ENCODE results near the gene DISP1.

The DISP1 gene, protein sequence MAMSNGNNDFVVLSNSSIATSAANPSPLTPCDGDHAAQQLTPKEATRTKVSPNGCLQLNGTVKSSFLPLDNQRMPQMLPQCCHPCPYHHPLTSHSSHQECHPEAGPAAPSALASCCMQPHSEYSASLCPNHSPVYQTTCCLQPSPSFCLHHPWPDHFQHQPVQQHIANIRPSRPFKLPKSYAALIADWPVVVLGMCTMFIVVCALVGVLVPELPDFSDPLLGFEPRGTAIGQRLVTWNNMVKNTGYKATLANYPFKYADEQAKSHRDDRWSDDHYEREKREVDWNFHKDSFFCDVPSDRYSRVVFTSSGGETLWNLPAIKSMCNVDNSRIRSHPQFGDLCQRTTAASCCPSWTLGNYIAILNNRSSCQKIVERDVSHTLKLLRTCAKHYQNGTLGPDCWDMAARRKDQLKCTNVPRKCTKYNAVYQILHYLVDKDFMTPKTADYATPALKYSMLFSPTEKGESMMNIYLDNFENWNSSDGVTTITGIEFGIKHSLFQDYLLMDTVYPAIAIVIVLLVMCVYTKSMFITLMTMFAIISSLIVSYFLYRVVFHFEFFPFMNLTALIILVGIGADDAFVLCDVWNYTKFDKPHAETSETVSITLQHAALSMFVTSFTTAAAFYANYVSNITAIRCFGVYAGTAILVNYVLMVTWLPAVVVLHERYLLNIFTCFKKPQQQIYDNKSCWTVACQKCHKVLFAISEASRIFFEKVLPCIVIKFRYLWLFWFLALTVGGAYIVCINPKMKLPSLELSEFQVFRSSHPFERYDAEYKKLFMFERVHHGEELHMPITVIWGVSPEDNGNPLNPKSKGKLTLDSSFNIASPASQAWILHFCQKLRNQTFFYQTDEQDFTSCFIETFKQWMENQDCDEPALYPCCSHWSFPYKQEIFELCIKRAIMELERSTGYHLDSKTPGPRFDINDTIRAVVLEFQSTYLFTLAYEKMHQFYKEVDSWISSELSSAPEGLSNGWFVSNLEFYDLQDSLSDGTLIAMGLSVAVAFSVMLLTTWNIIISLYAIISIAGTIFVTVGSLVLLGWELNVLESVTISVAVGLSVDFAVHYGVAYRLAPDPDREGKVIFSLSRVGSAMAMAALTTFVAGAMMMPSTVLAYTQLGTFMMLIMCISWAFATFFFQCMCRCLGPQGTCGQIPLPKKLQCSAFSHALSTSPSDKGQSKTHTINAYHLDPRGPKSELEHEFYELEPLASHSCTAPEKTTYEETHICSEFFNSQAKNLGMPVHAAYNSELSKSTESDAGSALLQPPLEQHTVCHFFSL (N-terminal part only)

DNA sequence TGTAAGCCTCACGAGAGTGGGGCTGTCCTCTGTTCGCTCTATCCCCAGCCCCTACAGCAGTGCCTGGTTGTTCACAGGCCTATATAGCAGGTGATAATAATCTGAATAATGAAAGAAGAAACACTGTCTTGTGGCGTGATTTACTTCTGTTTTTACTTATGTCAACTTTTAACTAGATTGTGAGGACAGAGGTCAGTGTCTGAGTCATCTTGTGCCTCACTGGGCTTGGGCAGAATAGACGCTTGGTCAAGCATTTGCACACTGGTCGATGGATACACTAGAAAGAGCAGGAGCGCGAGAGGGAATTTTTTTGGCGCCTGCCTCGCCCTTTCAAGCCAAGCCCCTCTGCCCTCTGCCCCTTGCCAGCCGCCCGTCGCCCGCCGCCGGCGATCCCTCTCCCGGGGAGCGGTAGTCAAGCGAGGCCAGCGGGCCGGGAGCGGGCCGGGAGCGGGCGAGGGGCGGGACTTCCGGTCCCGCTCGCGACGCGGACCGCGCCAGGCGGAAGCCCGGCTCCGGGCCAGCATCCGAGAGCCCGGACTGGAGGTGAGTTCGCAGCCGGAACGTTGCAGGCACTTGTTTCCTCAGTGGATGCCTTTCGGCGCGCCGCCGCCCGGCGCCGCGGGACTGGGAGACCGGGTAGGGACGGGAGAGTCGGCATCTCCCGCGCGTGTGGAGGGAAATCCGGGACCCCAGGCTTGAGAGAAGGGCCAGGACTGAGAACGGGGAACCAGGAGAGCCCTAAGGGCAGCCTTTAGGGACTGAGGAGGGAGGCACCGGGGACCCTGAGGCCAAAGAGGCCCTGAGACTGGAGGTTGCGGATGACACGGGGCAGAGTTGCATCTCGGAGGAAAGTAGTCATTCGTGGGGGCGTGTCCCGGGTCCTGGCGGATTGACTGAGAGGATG, at the start of gene DISP1:
TSS of gene DISP1 (plus strand) at position 504 of the 904 bp plus-strand sequence. CDS start 127,785 bp downstream, outside the sequence.
- peak; percentile 66 for DNase-seq

DNA sequence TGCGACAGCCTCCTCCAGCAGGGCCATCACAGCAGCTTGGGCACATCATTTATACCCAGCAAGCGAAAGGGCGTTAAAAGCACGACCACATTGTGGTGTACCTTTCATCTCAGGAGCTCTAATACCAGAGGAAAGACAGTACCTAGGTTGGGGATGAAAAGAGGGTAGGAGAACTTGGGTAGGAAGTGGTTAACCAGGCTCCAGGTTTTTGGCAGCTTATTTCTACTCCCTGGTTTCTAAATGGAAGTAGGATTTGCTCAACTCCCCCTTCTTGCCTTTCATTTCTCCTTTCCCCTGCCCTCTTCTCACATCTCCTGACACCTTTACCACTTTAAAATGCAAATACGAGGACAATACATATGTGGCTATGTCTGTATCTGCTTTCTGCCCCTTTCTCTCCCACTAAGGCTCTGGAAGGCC, 47.7 kb upstream of the DISP1 start:
- DNase-seq = no peak

DNA sequence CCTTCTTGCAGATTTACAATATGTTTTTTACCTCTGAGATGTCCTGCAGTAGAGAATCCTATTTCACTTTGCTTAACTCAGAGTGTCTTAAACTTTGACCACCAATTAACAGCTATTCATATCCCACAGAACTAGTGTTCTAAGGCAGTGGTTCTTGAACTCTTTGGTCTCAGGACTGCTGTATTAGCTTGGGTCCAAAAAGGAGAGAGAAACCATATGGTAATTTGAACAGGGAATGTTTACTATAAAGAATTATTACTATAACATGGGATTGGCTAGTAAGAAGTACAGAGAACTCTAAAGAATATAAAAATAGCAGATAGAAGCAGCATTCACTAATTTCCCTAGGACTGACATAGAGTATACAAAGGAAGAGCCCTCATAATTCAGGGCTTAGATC, 46.2 kb upstream of the DISP1 start:
- no peak for DNase-seq

DNA sequence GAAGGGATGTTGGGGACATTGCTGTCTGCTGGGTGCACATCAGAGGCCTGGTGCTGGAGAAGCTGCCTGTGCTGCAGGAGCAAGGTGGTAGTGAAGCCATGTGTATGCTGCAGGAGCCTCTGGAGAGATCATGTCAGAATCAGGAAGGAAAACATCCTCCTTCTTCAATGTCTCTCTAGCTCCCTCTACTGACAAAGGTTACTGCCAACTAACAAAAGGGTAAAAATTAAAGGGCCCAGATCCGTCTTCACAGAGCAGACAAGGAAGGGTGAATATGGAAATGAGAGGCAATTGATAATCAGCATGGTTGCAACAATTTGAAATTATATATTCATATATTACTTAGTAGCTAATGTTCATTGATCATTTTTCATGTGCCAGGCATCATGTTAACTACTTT, 45.7 kb upstream of the DISP1 start:
- no peak for DNase-seq

DNA sequence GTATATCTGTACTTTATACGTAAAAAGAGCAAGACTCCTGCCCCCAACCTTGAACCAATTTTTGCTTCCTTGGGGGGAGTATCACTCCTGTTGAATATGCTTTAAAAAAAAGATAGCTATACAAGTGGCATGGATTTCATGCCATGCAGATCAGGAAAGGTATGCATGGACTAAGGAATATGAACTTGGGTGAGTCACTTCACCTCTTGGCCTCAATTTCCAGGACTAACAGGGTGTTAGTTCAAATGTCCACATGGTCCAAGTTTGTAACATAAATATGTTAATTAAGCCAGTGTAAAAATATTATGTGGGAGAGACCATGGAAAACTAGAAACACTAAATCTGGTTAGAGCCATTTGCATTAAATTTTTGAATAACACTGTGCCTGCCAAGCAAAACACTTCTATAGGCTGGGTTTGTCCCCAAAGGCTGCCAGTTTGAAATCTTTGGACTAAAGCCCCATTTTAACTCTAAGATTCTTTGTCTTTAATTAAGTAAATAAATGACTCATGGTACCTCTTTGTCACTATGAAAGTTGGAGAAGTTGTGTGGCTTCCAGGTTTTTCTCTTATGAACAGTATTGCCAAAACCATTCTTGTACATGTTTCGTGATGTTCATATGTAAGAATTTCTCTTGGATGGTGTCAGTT, 44.7 kb upstream of the DISP1 start:
- no peak for DNase-seq

DNA sequence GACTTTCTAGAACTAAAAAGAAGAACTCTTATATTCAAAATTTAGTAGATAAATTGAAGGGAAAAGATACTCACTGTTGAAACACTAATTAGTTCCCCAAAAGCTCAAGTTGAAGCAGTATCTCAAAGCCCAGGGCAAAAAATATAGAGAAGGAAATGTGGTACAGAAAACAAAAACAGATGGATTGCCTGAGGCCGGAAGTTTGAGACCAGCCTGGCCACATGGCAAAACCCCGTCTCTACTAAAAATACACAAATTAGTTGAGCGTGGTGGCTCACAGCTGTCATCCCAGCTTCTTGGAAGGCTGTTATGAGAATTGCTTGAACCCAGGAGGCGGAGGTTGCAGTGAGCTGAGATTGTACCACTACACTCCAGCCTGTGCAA, 41.9 kb upstream of the DISP1 start:
- DNase-seq = no peak

DNA sequence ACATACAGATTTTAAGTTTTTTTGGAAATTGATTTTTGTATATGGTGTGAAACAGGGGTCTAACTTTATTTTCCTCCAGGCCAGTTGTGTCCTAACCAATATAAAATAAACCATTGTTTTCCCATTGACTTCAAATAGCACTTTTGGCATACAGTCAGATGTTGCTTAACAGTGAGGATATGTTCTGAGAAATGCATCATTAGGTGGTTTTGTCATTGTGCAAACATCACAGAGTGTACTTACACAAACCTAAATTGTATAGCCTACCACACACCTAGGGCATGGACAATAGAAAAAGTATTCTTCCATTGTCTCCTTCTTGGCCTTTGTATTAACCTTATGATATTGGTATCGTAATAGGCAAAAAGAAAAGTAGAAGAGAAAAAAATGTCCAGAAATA, 37.4 kb upstream of the DISP1 start:
- peak; percentile 58 for DNase-seq

DNA sequence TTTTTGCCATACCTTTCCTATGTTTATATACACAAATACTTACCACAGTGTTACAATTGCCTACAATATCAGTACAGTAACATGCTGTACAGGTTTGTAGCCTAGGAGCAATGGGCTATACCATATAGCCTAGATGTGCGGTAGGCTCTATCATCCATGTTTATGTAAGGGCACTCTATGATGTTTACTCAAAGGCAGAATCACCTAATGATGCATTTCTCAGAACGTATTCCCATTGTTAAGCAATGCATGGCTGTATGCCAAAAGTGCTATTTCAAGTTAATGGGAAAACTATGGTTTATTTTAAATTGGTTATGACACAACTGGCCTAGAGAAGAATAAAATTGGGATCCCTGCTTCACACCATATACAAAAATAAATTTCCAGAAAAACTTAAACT, 36.9 kb upstream of the DISP1 start:
- DNase-seq = peak; percentile 61

DNA sequence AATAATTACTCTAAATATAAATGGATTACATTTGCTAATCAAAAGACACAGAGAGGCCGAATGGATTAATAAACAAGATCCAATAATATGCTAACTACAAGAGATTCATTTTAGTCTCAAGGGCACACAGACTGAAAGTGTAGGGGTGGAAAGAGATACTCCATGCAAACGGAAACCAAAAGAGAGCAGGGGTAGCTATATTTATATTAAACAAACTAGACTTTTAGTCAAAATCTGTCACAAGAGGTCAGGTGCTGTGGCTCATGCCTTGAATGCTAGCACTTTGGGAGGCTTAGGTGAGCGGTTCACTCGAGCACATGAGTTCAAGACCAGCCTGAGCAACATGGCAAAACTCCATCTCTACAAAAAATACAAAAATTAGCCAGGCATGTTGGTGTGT, 33.6 kb upstream of the DISP1 start:
- DNase-seq = no peak

DNA sequence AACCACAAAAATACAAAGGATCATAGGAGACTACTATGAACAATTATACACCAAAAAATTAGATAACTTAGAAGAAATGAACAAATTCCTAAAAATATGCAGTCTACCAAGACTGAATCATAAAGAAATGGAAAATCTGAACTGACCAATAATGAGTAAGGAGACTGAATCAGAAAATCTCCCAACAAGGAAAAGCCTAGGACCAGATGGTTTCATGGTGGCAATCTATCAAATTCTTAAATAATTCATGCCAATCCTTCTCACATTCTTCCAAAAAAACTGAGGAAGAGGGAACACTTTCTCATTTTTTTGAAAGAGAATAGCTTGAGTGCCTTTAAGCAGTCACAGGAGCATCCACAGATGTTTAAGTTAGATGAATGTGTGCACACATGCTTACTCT, 31.8 kb upstream of the DISP1 start:
- DNase-seq = no peak

DNA sequence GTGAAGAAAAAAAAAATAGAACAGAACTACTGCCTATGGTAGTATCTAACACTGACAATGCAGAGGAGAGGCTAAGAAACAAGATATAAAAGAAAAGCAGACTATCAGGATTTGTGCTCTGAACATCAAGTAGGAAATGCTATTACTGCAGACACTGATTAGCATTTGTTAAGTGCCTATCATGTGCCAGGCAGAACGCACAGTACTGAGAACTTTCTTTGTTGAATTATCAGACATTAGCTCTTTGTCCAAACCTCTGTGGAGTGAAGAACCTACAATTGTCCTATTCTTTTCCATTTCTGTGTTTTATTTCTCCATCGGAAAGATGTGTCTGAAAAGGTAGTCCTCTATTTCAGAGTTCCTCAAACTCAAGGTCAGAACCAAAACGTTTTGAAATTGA, 30.5 kb upstream of the DISP1 start:
- DNase-seq = no peak

DNA sequence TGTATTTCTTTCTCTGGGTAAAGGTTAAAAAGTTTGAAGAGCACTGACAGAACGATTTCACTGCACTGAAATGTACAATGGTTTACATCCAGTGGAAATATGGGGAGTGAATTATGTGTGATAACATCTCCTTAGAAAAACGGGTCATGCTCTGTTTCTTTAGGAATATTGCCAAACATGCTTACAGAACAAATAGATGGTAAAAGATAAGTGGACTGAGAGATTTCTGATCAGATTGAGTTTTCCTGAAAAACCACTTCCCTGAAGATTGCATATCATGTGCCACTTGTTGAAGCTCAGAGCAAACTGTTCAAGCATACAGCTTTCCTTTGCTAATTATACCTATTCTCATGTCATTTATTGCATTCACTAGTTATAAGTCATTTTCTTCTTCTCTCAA, 29.9 kb upstream of the DISP1 start:
- peak; percentile 70 for DNase-seq

DNA sequence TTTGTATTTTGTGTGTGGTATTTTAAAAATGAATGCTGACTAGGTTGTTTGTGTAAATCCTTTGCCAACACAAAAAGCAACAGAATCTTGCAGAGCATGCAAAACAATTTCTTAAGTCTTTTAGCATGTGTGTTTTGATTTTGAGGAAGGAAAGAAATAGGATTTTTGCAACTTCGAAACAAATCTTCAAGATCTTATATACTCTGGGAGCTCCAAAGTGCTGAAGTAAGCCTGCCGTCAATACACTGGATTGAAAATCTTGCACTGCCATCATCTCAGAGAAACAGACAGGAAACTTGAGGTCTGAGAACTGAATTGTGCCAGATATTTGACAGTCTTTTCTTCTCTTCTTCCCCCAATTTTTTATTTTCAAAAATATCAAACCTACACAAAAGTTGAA, 29.3 kb upstream of the DISP1 start:
- no peak for DNase-seq

DNA sequence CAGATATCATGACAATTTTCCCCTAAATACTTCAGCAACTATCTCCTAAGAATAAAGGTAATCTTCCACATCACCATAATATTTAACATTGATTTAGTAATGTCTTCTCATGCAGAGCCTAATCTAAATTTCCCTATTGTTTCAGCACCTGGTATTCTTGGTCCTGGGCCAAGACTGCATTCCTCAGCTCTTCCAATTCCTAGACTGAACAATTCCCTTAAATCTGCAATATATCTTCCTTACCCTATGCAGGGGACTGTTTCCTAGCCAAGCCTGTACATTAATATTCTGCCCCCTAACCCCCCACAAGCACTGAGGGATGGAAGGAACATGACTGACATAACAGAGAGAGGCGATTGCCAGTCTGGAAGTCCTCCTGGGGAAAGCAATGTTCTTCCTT, 28.7 kb upstream of the DISP1 start:
- no peak for DNase-seq

DNA sequence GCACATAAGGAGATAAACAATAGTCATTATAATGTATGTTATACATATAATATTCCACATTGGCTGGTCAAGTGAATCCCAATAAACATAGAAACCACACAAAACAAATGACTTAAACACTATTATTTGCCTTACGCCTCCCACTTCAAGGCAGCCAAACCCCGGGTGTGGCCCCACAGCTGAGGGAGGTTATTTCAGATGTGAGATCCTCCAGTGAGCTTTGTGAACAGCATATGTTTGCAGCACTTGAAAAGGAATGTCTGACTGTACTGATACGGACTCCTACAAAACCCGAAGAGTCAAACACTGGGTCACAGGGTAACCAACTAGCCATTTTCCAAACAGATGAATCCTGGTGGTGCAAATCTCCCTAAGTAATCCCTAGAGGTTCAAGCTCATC, 27.1 kb upstream of the DISP1 start:
- no peak for DNase-seq

DNA sequence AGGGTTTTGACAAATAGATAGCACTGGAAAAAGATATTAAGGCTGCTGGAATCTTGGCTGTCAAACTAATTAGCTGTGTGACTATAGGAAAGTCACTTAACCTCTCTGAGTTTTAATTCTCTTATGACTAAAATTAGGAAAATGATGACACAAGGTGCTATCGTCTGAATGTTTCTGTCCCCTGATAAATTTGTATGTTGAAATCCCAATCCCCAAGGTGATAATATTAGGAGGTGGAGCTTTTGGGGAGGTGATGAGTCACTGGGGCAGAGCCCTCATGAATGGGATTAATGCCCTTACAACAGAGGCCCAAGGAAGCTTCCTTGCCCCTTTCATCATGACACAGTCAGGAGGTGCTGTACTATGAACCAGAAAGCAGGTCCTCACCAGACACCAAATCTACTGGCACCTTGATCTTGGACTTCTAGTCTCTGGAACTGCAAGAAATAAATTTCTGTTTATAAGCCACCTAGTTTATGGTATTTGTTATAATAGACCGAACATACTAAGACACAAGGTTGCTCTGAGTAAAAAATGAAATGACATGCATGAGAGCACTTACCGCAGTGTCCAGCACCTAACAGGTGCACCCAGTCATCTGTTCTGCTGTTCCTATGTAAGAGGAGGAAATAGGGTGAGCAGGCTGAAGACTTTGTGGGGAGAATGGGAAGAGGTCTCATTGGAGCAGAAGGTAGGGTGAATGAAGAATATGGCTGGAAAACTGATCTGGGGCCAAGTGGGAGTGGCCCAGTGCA, 26.3 kb upstream of the DISP1 start:
- DNase-seq = no peak

DNA sequence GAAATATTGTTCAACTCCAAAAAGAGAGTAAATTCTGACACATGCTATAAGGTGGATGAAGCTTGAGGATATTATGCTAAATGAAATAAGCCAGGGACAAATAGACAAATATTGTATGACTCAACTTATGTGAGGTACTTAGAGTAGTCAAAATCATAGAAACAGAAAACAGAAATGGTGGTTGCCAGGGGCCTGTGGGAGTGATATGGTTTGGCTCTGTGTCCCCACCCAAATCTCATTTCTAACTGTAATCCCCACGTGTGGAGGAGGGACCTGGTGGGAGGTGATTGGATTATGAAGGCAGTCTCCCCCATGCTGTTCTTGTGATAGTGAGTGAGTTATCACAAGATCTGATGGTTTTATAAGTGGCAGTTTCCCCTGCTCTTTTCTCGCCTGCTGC, 24.7 kb upstream of the DISP1 start:
- no peak for DNase-seq

DNA sequence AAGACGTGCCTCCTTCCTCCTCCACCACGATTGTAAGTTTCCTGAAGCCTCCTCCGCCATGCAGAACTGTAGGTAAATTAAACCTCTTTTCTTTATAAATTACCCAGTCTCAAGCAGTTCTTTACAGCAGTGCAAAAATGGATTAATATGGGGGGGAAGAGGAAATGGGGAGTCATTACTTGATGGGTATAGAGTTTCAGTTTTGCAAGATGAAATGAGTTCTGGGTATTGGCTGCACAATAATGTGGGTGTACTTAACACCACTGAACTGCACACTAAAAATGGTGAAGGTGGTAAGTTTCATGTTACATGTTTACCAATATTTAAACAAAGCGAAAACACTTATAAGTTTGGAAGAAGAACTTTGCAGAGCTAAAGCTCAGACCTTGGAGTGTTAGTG, 24.3 kb upstream of the DISP1 start:
- DNase-seq = no peak

DNA sequence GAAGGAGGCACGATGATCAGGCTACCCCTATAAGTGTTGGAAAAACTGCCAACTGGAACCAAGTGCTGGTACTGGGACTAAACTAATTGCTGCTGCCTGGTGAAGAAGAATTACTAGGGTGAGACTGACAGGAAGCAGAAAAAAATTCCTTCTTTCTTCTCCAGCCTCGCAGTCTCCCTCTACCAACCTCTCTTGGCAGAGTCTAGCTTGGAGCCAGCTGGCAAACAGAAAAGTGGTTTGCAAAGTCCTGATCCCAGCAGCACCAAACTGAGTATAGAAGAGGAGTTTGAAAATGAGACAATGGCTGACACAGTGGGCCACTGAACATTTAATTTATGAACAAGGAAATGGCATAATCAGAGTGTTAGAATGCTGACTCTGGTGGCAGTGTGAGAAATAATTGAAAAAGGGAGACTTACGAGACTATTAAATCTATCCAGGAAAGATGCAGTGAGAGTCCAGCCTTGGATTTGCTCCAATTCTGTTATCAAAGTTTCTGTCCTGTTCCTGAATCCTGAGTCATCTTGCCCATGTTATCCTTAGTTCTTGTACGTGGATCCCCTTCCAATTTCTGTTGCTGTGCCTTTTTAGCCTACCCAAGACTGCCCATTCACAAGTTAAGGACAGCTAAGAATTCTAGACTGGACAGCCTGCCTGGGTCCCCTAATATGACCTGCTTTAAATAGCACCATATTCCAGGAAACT, 23.7 kb upstream of the DISP1 start:
- DNase-seq = no peak

DNA sequence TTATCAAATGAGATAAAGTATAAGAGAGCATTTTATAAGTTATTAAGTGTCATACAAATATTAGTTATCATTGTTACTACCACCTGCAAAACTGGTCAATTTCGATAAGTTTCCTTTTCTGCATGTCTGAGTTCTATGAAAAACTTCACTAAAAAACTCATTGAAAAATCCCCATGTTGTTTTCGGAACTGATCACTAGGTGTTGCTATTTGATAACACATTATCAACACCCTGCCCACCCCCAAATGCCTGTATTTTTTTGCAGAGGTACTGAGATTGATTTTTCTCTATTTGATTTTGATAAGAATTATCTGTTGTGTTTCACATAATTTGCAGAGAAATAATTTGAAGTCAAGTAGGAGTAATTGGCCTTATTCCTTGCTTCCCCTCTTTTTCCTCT, 22.1 kb upstream of the DISP1 start:
- DNase-seq = no peak
